ENCODE results near the gene PIP4K2A.

The PIP4K2A gene

GRCh38 chr10:22634606-22635459 is 79.5 kb downstream of the PIP4K2A start:
- no peak for DNase-seq

- DNase-seq, result no peak
Measured at GRCh38 chr10:22634093-22634492, 80.3 kb downstream of the PIP4K2A start.

GRCh38 chr10:22633528-22633927 is 80.8 kb downstream of the PIP4K2A start:
- no peak for DNase-seq

GRCh38 chr10:22633106-22633505 is 81.3 kb downstream of the PIP4K2A start:
- DNase-seq, result no peak

- no peak for DNase-seq
Measured at GRCh38 chr10:22631646-22632278, 82.6 kb downstream of the PIP4K2A start.

GRCh38 chr10:22631185-22631584 is 83.2 kb downstream of the PIP4K2A start:
- DNase-seq, result no peak

GRCh38 chr10:22630234-22631174 is 83.9 kb downstream of the PIP4K2A start:
- DNase-seq, result no peak

- DNase-seq, result no peak
Measured at GRCh38 chr10:22629852-22630233, 84.5 kb downstream of the PIP4K2A start.

- DNase-seq, result no peak
Measured at GRCh38 chr10:22629126-22629525, 85.3 kb downstream of the PIP4K2A start.

- no peak for DNase-seq
Measured at GRCh38 chr10:22628309-22628708, 86.1 kb downstream of the PIP4K2A start.

GRCh38 chr10:22626784-22627183 is 87.6 kb downstream of the PIP4K2A start:
- DNase-seq, result no peak

GRCh38 chr10:22625516-22626290 is 88.7 kb downstream of the PIP4K2A start:
- no peak for DNase-seq

GRCh38 chr10:22624287-22624738 is 90.1 kb downstream of the PIP4K2A start:
- DNase-seq, result no peak

- DNase-seq, result no peak
Measured at GRCh38 chr10:22623633-22624253, 90.6 kb downstream of the PIP4K2A start.

- DNase-seq, result no peak
Measured at GRCh38 chr10:22622242-22622806, 92.1 kb downstream of the PIP4K2A start.

- no peak for DNase-seq
Measured at GRCh38 chr10:22621726-22622125, 92.7 kb downstream of the PIP4K2A start.

- no peak for DNase-seq
Measured at GRCh38 chr10:22620929-22621328, 93.4 kb downstream of the PIP4K2A start.

- no peak for DNase-seq
Measured at GRCh38 chr10:22620140-22620857, 94.1 kb downstream of the PIP4K2A start.

- no peak for DNase-seq
Measured at GRCh38 chr10:22619101-22619500, 95.3 kb downstream of the PIP4K2A start.

GRCh38 chr10:22618078-22618785 is 96.1 kb downstream of the PIP4K2A start:
- no peak for DNase-seq
